CD4-positive, alpha-beta T cell treated with Interferon alpha-2 for 1 hour (primary cell): Measurements from ENCODE around the gene MEGF8.

ENCODE experiments used
- DNase-seq, 2 donors: peaks; one replicate each; pipeline ENCODE4 v3.0.0-alpha.2; 2020 to 2022

MEGF8 gene

DNA sequence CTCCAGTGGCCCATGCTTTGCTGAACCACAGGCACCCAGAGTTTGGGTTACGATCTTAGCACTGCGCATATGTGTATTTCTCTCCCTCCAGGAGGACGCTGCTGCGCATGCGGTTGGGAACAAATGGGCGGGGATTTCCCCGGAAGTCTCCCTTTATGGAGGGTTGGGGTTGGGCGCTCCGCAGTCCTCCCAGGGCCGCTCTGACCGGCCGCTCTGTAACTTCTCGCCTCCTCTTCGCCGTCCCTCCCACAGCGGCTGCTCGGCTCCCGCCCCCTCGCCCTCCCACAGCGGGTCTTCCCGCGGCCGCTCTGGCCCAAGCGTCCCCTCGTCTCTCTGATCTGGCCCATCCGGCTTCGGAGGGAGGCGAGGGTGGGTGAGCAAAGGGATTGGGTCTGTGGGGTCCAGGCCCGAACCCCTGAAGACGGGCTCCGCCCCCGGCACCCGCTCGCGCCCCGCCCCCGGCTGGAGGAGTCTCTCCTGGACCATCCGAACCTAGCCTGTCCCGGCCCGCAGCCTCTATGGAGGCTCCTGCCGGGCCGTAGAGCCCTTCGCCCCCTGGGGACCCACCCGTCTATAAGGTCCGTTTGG, at the start of gene MEGF8:
TSS of gene MEGF8 (plus strand) at position 328 of the 588 bp plus-strand sequence. CDS start 609 bp downstream, outside the sequence.
- DNase-seq = peak; percentile 99

GRCh38 chr19:42276284-42276683, 49.2 kb upstream of the MEGF8 start:
- no peak for DNase-seq

DNA sequence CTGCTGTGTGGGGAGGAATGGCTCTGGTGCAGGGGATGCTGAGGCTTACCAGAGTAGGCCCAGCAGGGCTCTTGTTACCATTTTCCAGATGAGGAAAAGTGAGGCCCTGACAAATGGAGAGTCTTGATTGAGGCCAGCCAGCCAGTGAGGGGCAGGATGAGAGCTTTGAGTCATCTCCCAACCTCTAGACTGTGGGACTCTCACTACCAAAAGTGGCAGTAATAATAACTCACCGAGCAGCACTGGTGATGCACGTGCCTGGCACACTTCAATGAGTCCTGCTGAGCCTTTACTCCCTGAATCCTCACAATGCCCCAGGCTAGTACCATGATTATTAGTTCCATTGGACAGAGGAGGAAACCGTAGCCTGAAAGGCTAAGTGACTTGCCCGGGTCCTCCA, 48.6 kb upstream of the MEGF8 start:
- no peak for DNase-seq

- no peak for DNase-seq
Measured at GRCh38 chr19:42277821-42278451, 47.5 kb upstream of the MEGF8 start.

DNA sequence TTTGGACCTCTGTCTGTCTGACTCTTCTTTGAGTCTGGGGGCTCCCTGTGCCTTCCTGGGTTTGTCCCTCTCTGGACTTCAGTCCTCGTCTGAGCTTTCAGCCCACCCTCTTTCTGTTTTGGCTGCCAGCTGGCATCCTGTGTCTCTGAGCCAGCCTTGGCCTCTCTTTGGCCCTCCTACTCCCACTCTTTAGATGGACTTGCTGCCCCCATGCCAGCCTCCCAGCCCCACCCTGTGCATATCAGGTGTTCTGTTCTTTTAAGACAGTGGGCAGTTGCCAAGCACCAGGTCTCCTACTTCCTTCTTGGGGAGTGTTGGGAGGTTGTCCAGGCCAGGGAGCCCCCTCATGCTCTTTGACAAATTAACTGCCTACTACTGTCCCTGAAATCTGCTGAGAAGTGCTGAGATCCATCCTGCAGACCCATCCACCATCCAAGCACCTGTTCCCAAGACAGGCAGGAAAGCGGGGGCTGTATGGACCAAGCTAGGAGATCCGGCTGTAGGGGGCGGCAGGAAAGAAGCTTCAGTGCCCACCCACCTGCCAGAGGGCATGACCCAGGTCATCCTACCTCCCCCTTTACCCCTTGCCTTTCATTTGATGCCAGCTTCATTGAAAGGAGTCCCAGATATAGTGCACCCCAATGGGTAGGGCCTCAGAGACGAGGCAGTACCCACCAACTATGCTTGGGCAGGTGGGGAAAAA, 46.8 kb upstream of the MEGF8 start:
- DNase-seq = no peak

DNA sequence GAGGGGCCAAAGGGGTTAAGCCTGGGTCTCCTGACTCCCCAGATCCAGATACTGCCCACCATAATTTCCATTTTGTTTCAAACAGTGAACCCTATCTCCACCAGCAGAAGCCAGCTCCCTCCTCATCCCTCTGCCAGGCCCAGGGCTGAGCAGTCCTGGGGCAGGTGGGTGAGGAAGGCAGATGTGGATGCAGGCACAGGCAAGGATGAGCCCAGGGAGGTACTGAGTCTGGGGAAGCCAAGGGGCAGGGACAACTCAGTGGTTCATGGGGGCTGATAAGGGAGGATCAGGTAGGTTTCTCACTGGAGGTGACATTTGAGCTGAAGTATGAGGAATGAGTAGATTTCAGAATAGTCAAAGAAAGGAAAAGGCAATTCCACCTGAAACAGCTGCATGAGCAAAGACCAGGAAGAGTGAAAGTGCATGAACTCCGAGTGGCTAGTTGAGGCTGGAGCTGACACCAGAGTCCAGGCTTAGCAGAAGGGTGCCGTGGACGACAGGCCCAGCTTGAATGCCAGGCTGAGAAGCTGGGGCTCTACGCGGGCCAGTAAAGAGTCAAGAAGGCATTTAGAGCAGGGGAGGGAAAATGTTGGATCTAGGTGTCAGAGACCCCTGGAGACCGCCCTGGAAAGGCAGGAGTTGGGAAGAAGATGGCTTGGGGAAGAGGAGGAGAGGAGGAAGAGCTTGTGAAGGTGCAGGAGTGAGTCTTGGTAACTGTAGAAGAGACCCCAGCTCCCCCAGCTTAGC, 46.1 kb upstream of the MEGF8 start:
- no peak for DNase-seq

DNA sequence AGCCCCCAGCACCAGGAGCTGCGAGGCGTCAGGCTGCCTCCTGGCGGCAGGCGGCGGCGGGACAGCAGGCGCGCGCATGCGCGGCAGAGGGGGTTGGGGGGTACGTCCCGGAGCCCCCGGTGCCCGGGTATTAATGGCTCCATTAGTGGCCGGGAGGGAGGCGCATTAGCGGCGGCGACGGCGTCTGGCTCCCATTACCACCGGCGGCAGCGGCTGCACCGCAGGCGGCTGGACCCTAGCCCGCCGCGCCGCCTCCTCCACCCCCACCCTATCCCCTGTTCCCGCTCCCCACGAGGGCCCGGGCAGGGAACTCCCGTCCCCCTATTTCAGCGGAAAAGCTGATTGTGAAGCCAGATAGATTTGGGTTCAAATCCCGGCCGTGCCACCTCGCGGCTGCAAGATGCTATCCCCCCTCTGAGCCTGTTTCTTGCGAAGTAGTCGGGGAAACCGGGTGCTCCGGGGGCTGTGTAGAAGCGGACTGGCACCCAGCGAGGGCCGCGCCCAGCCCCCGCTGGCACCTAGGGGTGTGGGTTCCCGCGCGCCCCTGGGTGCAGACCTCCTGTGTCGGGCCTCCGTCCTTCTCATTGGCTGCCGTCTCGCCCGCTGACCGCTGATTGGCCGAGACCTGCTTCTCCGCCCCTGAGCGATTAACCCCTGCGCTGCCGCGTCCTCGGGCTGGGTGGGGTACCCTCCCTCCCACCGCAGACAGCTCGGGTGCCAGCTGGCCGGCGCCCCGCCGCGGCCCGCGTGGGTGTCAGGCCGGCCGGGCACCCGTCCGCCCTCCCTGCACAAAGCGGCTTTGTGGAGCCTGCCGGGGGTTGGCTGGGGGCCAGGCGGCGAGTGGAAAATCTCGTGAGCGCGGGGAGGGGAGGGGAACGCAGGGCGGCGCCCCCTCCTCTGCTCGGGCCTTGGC, 45.3 kb upstream of the MEGF8 start:
- DNase-seq = peak; percentile 88 to 91

GRCh38 chr19:42280815-42281145, 44.7 kb upstream of the MEGF8 start:
- peak in 1 of 2 donors; percentile 34 for DNase-seq

GRCh38 chr19:42281146-42281826, 44.1 kb upstream of the MEGF8 start:
- DNase-seq = peak in 1 of 2 donors; percentile 46

DNA sequence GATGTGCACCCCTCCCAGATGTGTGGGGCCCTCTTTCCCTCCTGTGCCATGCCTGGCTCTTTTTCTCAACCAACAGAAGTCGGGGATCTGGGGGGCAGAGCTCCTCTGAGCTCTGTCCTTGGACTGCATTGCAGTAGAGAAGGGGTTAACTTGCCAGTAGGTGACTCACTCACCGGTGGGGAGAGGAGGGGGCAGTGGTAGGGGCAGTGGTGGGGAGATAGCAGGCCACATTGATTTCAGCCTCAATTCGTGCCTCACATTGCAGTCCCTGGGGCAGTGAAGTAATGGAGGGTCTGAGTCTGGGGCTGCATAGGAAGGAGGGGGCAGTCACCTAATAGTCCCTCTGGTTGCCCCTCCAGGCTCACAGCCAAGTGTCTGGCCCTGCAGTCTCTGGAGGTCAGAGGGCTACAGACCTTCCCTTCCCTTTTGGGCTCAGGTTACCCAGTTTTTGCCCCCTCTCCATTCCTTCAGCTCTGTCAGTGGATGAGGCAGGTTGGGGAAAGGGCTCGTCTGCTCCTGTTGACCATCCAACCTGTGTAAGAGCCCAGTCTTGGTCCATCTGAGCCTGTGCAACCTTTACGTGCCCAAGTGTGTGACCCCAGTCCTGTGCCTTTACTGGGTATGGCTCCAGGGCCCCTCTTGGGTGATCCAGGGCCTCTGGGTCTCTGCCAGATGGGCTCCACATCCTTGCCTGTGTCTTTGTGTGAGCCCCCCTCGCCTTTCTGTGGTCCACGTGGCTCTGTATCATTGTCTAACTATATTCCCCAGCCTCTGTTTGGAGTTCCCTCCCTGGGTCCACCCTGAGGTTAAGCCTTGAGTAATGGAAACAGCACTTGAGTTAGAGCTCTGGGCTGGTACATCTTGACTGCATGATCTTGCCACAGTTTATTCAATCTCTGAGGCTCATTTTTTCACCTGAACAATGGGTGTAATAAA, 43.3 kb upstream of the MEGF8 start:
- no peak for DNase-seq

DNA sequence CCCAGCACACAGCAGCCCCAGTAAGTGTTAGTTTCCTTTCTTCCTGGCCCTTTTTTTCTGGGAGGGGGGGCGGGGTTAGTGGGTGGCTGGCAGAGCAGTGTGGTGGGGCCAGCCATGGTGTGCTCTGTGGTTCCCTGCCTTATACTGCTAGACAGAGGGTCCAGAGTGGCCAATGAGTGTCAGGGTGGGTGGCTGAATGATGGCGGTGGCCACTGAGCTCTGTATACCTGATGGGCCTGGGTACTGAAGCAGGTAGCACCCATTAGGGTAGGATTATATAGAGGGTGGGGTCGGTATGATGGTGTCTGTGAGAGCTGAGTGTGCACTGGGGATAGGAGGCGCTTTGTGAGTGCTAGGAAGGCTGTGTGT, 42.6 kb upstream of the MEGF8 start:
- DNase-seq = peak in 1 of 2 donors; percentile 46

DNA sequence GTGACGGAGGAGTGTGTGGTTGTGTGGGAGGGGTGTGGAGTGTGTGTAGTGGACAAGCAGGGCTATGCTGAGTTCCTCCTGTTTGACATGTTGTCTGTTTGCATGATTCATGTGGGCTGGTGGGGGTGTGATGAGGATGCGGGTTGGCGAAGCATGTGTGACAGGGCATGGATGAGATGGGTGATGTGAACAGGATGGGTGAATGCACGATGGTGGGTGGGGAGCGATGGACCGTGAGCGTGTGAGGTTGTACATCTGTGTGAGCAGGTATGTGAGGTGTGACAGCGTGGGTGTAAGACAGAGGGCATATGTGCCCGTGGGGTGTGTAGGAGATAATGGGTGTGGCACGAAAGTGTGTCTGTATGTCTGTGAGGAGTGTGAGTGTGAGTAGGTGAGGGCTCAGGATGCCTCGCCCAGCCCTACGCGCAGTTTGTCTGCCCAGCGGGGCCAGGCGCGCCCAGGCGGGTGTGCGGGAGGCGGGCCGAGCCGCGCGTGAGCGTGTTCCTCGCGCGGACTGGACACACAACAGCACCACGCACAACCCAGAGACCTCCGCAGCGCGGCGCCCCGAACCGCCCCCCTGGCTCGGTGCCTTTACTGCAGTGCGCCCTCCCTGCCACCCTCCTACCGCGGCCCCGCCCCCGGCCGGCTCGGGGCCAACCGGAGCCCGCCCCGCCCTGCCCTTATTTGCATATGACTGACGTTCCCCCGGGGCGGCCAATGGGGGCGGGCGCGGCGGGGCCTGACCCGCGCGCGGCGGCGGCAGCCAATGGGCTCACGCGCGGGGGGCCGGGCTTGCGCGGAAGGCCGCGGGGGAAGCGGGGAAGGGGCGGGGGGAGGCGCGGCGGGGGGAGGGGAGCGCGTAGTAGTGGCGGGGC, 42.0 kb upstream of the MEGF8 start:
- DNase-seq = peak; percentile 97 to 98

DNA sequence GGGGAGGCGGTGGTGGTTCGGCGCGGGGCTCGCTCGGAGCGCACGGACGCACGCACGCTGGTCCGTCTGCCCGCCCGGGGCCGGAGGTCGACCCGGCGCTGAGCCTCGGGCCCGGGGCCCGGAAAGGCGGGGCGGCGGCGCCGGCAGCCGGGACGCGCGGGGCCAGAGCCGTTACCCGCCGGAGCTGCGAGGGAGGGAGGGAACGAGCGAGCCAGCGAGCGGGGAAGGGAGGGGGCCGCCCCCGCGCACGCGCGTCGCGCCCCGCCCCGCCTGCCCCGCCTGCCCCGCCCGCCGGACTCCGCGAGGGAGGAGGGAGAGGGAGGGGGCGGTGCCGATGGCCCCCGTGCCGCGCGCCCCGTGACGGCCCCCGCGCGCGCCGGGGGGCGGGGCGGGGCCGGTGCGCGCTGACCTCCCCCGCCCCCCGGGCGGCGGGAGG, 41.4 kb upstream of the MEGF8 start:
- DNase-seq = peak; percentile 89 to 94

DNA sequence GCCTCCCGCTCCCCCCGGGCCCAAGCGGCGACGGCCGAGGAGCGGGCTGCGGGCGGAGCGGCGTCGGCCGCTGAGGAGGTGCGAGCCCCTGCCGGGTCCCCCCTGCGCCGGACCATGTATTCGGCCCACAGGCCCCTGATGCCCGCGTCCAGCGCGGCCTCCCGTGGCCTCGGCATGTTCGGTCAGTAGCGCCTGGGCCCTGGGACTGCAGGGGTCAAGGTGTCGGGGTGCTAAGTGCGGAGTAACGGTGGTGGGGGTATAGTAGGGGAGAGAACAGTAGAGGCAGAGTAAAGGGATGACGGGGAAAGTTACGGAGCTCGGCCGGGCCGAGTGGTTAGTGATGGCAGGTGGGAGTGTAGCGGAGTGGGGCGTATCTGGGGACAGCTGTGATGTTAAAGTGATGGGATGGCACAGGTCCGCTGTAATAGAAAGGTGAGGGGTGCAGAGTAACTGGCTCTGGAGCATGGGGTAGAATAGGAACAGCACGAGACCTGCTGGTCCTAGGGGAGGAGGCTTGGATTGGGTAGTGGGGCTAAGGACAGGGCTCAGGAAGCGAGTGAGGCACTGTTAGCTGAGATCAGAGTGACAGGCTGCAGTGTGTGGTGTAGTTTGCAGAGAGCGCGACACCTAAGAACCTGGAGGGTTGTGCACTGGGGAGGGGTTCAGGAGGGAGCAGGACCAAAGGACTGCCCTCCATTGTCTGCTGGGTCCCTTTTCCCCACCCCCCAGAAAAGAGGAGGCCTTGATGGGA, 40.7 kb upstream of the MEGF8 start:
- no peak for DNase-seq

DNA sequence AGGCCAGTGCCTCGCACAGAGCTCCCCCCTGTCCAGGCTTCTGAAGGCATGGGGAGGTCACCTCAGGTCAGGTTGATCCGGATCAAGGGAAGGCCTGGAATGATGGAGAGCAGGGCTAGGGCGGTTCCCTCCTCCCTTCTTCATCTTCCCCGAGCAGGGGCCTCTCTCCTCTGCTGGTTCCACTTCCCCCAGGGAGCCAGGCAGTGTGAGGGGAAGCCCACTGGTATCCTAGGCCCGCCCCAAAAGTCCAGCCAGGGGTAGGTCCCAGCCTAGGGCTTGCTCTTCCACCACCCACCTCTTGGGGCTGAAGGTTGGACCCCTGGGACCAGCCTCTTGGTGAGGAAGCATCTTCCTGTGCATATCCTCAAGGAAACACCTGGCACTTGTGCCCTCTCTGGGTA, 39.9 kb upstream of the MEGF8 start:
- DNase-seq = no peak

- DNase-seq = no peak
Measured at GRCh38 chr19:42285988-42286348, 39.5 kb upstream of the MEGF8 start.

GRCh38 chr19:42286349-42287016, 39.0 kb upstream of the MEGF8 start:
- no peak for DNase-seq
